SH-SY5Y (cell line): ENCODE results near the gene GJD4.

Source experiments
- GATA2 ChIP-seq: IDR thresholded peaks from 2 replicates; pipeline ENCODE4 v1.6.1; 2011; ENCODE audit warnings: mild to moderate bottlenecking, low read depth, low read length
- GATA3 ChIP-seq: IDR thresholded peaks from 2 replicates; pipeline ENCODE4 v1.6.1; 2011; ENCODE audit warnings: low read depth, mild to moderate bottlenecking, low read length, moderate library complexity

GRCh38 chr10:35607475-35608327, 2.6 kb downstream of the GJD4 start:
- TF ChIP-seq GATA3: no peak
- TF ChIP-seq GATA2: no peak
